ENCODE data around the gene DDX1. TPM values are rescaled to one million over a fixed set of nuclear protein-coding genes. Genes with fewer than 3 reads are reported as not detected.

Gene DDX1
- polyA plus RNA-seq, 3 donors, result 14.1 to 35.4 (median 30.1) TPM

GRCh38 chr2:15639323-15640251 lies 47.9 kb downstream of the DDX1 start:
- no peak overlapping the region for H3K4me3 Mint-ChIP-seq
- H3K9ac ChIP-seq (ENCODE audit: insufficient read depth, low read length, poor library complexity, severe bottlenecking), result no peak overlapping the region
- no peak for DNase-seq
- peaks cover 8 to 9% of the 10 kb centered on the region in 2 donors for H3K4me1 ChIP-seq (ENCODE audit: control insufficient read depth in 1 of 2, insufficient read depth in 2 of 2, low read length in 2 of 2)
- peaks cover 6 to 20% of the 10 kb centered on the region in 2 donors for H3K36me3 ChIP-seq (replicated peaks in 1 of 2; ENCODE audit: control insufficient read depth in 1 of 2, insufficient read depth in 2 of 2, low read length in 2 of 2)
- H3K9me3 ChIP-seq (replicated peaks in 1 of 2; ENCODE audit: control insufficient read depth in 1 of 2, insufficient read depth in 1 of 2, low read length in 2 of 2), result no peaks in the 10 kb centered on the region
- no peak overlapping the region for H3K27ac ChIP-seq (ENCODE audit: low read depth in 1 of 2, low read length in 2 of 2)
- H3K79me2 ChIP-seq (ENCODE audit: insufficient read depth, low read length), result no peaks in the 10 kb centered on the region
- H3K27me3 ChIP-seq (ENCODE audit: control insufficient read depth in 2 of 2, insufficient read depth in 2 of 2, low read length in 2 of 2), result no peaks in the 10 kb centered on the region
- H3K9me3 Mint-ChIP-seq, result peaks cover 4 to 15% (median 7%) of the 10 kb centered on the region in 7 donors
- TF ChIP-seq, protein P1, sequence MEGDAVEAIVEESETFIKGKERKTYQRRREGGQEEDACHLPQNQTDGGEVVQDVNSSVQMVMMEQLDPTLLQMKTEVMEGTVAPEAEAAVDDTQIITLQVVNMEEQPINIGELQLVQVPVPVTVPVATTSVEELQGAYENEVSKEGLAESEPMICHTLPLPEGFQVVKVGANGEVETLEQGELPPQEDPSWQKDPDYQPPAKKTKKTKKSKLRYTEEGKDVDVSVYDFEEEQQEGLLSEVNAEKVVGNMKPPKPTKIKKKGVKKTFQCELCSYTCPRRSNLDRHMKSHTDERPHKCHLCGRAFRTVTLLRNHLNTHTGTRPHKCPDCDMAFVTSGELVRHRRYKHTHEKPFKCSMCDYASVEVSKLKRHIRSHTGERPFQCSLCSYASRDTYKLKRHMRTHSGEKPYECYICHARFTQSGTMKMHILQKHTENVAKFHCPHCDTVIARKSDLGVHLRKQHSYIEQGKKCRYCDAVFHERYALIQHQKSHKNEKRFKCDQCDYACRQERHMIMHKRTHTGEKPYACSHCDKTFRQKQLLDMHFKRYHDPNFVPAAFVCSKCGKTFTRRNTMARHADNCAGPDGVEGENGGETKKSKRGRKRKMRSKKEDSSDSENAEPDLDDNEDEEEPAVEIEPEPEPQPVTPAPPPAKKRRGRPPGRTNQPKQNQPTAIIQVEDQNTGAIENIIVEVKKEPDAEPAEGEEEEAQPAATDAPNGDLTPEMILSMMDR (IDR thresholded peaks at IDR 0.05), result no peak
- intact Hi-C loops (cut with micrococcal nuclease), result loop anchor here (5.0 to 10.0 kb wide), 2 partner anchors 865 to 868 kb away; no protein-coding TSS in a partner anchor
- WGBS (ENCODE audit: insufficient coverage), result 93% methylated on average over 3 of the region's 12 CpGs
- H2AFZ ChIP-seq (ENCODE audit: insufficient read depth, low read depth, low read length, poor library complexity, severe bottlenecking), result no peak overlapping the region
- H3K4me1 Mint-ChIP-seq, result peaks cover 9% of the 10 kb centered on the region
- no peaks in the 10 kb centered on the region for H4K20me1 ChIP-seq (ENCODE audit: insufficient read depth, low read length)
- peaks cover 0 to 3% (median 0%) of the 10 kb centered on the region in 3 donors for H3K27me3 Mint-ChIP-seq (ENCODE audit: low read depth in 3 of 3)
- no peak overlapping the region for H3K27ac Mint-ChIP-seq
- H3K36me3 Mint-ChIP-seq, result peaks cover 28 to 29% of the 10 kb centered on the region in 2 donors
- H3K4me2 ChIP-seq (replicated peaks; ENCODE audit: extremely low read depth, low read length, poor library complexity, severe bottlenecking), result peak overlapping the region; percentile 25
- no peak overlapping the region for H3K4me3 ChIP-seq (replicated peaks in 1 of 3; ENCODE audit: low read depth in 2 of 3, low read length in 3 of 3)

GRCh38 chr2:15640261-15640711 lies 48.6 kb downstream of the DDX1 start:
- no peaks in the 10 kb centered on the region for H3K9me3 ChIP-seq (replicated peaks in 1 of 2; ENCODE audit: control insufficient read depth in 1 of 2, insufficient read depth in 1 of 2, low read length in 2 of 2)
- no peak overlapping the region for H3K27ac ChIP-seq (ENCODE audit: low read depth in 1 of 2, low read length in 2 of 2)
- peaks cover 0 to 3% (median 0%) of the 10 kb centered on the region in 3 donors for H3K27me3 Mint-ChIP-seq (ENCODE audit: low read depth in 3 of 3)
- H3K4me3 Mint-ChIP-seq, result peak overlapping the region in 1 of 2 donors; percentile 32
- H3K9ac ChIP-seq (ENCODE audit: insufficient read depth, low read length, poor library complexity, severe bottlenecking), result no peak overlapping the region
- peak overlapping the region in 1 of 7 donors; percentile 29 for H3K27ac Mint-ChIP-seq
- H3K9me3 Mint-ChIP-seq, result peaks cover 4 to 15% (median 7%) of the 10 kb centered on the region in 7 donors
- peak; percentile 21 to 52 (median 30) for DNase-seq
- peak overlapping the region; percentile 25 for H3K4me2 ChIP-seq (replicated peaks; ENCODE audit: extremely low read depth, low read length, poor library complexity, severe bottlenecking)
- peaks cover 8 to 9% of the 10 kb centered on the region in 2 donors for H3K4me1 ChIP-seq (ENCODE audit: control insufficient read depth in 1 of 2, insufficient read depth in 2 of 2, low read length in 2 of 2)
- H3K4me3 ChIP-seq (replicated peaks in 1 of 3; ENCODE audit: low read depth in 2 of 3, low read length in 3 of 3), result no peak overlapping the region
- H3K27me3 ChIP-seq (ENCODE audit: control insufficient read depth in 2 of 2, insufficient read depth in 2 of 2, low read length in 2 of 2), result no peaks in the 10 kb centered on the region
- peaks cover 9% of the 10 kb centered on the region for H3K4me1 Mint-ChIP-seq
- TF ChIP-seq, protein P1 (IDR thresholded peaks at IDR 0.05), result no peak
- intact Hi-C loops (cut with micrococcal nuclease), result no loop called here
- H4K20me1 ChIP-seq (ENCODE audit: insufficient read depth, low read length), result no peaks in the 10 kb centered on the region
- H3K36me3 Mint-ChIP-seq, result peaks cover 21 to 22% of the 10 kb centered on the region in 2 donors
- H3K79me2 ChIP-seq (ENCODE audit: insufficient read depth, low read length), result no peaks in the 10 kb centered on the region
- WGBS (ENCODE audit: insufficient coverage), result 0% methylated on average over 2 of the region's 6 CpGs
- peaks cover 3 to 13% of the 10 kb centered on the region in 2 donors for H3K36me3 ChIP-seq (replicated peaks in 1 of 2; ENCODE audit: control insufficient read depth in 1 of 2, insufficient read depth in 2 of 2, low read length in 2 of 2)
- peak overlapping the region; percentile 33 for H2AFZ ChIP-seq (ENCODE audit: insufficient read depth, low read depth, low read length, poor library complexity, severe bottlenecking)
